HepG2 (cell line): ENCODE measurements around the gene LEPROT. TPM values are rescaled to one million over a fixed set of nuclear protein-coding genes. Genes with fewer than 3 reads are reported as not detected.

ENCODE experiments used
- ATF4 ChIP-seq, 2 experiments: fragments of 450-650 bp in 1 of 2; sonication (generic) in 1 of 2; formaldehyde crosslinking; IDR thresholded peaks; 2 replicates each; pipeline versions ENCODE4 v1.5.0 to v1.8.0; 2020 to 2022; ENCODE audit warnings: mild to moderate bottlenecking in 1 of 2, missing genetic modification reagents in 1 of 2
- E2F2 ChIP-seq: sonication (generic); formaldehyde crosslinking; IDR thresholded peaks from 2 replicates; pipeline ENCODE4 v1.4.0; 2020; ENCODE audit warnings: missing genetic modification reagents, borderline replicate concordance
- EP300 ChIP-seq, 3 experiments: sonication (generic) in 1 of 3; formaldehyde crosslinking in 1 of 3; IDR thresholded peaks; 2 replicates each; pipeline versions ENCODE4 v1.5.1 to v1.6.1; 2011 to 2020; ENCODE audit warnings: low read depth in 2 of 3, low read length in 2 of 3, borderline replicate concordance in 1 of 3, improper control_type of control experiment in 1 of 3, mild to moderate bottlenecking in 1 of 3, missing genetic modification reagents in 1 of 3, moderate library complexity in 1 of 3
- FOXA3 ChIP-seq: IDR thresholded peaks from 2 replicates; pipeline ENCODE4 v1.6.1; 2016; ENCODE audit warnings: missing genetic modification reagents, missing compliant biosample characterization
- GATAD2A ChIP-seq: IDR thresholded peaks from 2 replicates; pipeline ENCODE4 v1.6.1; 2016
- HNF4A ChIP-seq: sonication (generic); formaldehyde crosslinking; IDR thresholded peaks from 2 replicates; pipeline ENCODE4 v1.4.0; 2020; ENCODE audit warnings: missing genetic modification reagents
- MED13 ChIP-seq: sonication (generic); formaldehyde crosslinking; IDR thresholded peaks from 2 replicates; pipeline ENCODE4 v1.5.0; 2020; ENCODE audit warnings: missing genetic modification reagents
- NR2C2 ChIP-seq: sonication (generic); formaldehyde crosslinking; IDR thresholded peaks from 2 replicates; pipeline ENCODE4 v1.4.0; 2020; ENCODE audit warnings: missing genetic modification reagents, mild to moderate bottlenecking, moderate library complexity, borderline replicate concordance
- NR2F1 ChIP-seq, 2 experiments: fragments of 450-650 bp in 1 of 2; formaldehyde crosslinking in 1 of 2; IDR thresholded peaks; 2 replicates each; pipeline versions ENCODE4 v1.5.0 to v1.6.1; 2016 to 2020; ENCODE audit warnings: mild to moderate bottlenecking in 1 of 2, missing compliant biosample characterization in 1 of 2, missing genetic modification reagents in 1 of 2, moderate library complexity in 1 of 2
- PAWR ChIP-seq: sonication (generic); formaldehyde crosslinking; IDR thresholded peaks from 2 replicates; pipeline ENCODE4 v1.4.0; 2020; ENCODE audit warnings: missing genetic modification reagents, mild to moderate bottlenecking, borderline replicate concordance
- PAXIP1 ChIP-seq: sonication (generic); formaldehyde crosslinking; conservative IDR thresholded peaks from 2 replicates; pipeline ENCODE4 v1.4.0; 2020; ENCODE audit warnings: mild to moderate bottlenecking, missing genetic modification reagents, moderate library complexity
- SETDB1 ChIP-seq: sonication (generic); formaldehyde crosslinking; IDR thresholded peaks from 2 replicates; pipeline ENCODE4 v1.5.1; 2020; ENCODE audit warnings: missing genetic modification reagents, mild to moderate bottlenecking, borderline replicate concordance
- SP140L ChIP-seq: sonication (generic); formaldehyde crosslinking; IDR thresholded peaks from 2 replicates; pipeline ENCODE4 v1.4.0; 2020; ENCODE audit warnings: missing genetic modification reagents, borderline replicate concordance
- ZMYM2 ChIP-seq: sonication (generic); formaldehyde crosslinking; IDR thresholded peaks from 2 replicates; pipeline ENCODE4 v1.8.0; 2022; ENCODE audit warnings: mild to moderate bottlenecking, missing genetic modification reagents
- ZNF367 ChIP-seq: sonication (generic); formaldehyde crosslinking; IDR thresholded peaks from 2 replicates; pipeline ENCODE4 v1.4.0; 2020; ENCODE audit warnings: missing genetic modification reagents, borderline replicate concordance
- ZNF382 ChIP-seq: sonication (generic); formaldehyde crosslinking; IDR thresholded peaks from 2 replicates; pipeline ENCODE4 v1.5.0; 2020; ENCODE audit warnings: missing genetic modification reagents, mild to moderate bottlenecking, borderline replicate concordance
- ZNF512 ChIP-seq: sonication (generic); formaldehyde crosslinking; IDR thresholded peaks from 2 replicates; pipeline ENCODE4 v1.4.0; 2020; ENCODE audit warnings: mild to moderate bottlenecking, missing genetic modification reagents
- ZNF713 ChIP-seq: sonication (generic); formaldehyde crosslinking; IDR thresholded peaks from 2 replicates; pipeline ENCODE4 v1.4.0; 2020; ENCODE audit warnings: mild to moderate bottlenecking, missing genetic modification reagents
- ZNF792 ChIP-seq: IDR thresholded peaks from 2 replicates; pipeline ENCODE4 v1.6.1; 2016
- ZXDC ChIP-seq: sonication (generic); formaldehyde crosslinking; IDR thresholded peaks from 2 replicates; pipeline ENCODE4 v1.5.0; 2020; ENCODE audit warnings: mild to moderate bottlenecking, missing genetic modification reagents
- polyA plus RNA-seq, 8 experiments: library from polyadenylated mRNA; depleted of rRNA in 3 of 8; stranded (reverse) in 7 of 8; unstranded in 1 of 8; fragments of >200 nt; fragmentation: Illumina TruSeq in 4 of 8; extraction: Trizol in 4 of 8; gene quantifications; 2 replicates each; pipeline versions ENCODE4 v1.2.1 to v1.2.3, GENCODE V29; 2011 to 2016; ENCODE audit warnings: low read depth in 4 of 8, missing spikeins in 1 of 8, mixed read lengths in 1 of 8; ENCODE audit not compliant: insufficient read depth in 1 of 8
- total RNA-seq, 5 experiments: library from RNA; depleted of rRNA; stranded (reverse); fragments of >200 nt; fragmentation: Illumina TruSeq; extraction: Trizol; gene quantifications; 2 replicates each; pipeline ENCODE4 v1.2.3, GENCODE V29; 2016; ENCODE audit warnings: low read depth in 1 of 5

The LEPROT gene
- total and polyA plus RNA-seq, 2 of the 13 experiments (the other 11 are each of a cell fraction or from before 2014, with no cell fraction given) = 36.8 to 51.4 TPM

- peak; percentile 51; the same call in 1 of the 2 replicates for TF ChIP-seq PAXIP1 (CRISPR knock-in tag)
- no peak for TF ChIP-seq PAWR
- peak; percentile 84 for TF ChIP-seq HNF4A
- no peak for TF ChIP-seq ZNF382 (CRISPR knock-in tag)
- no peak for TF ChIP-seq NR2C2 (CRISPR knock-in tag)
- no peak for TF ChIP-seq ZNF792 (CRISPR knock-in tag)
- peak; percentile 60 for TF ChIP-seq GATAD2A
- peak in 1 of 2 experiments; percentile 52; a peak in 2 of 4 replicates for TF ChIP-seq EP300 (IDR thresholded peaks at IDR 0.05; ENCODE audit: low read depth in 2 of 2, low read length in 2 of 2)
- TF ChIP-seq EP300 (CRISPR knock-in tag; IDR thresholded peaks at IDR 0.05; ENCODE audit: borderline replicate concordance) = no peak
- peak; percentile 72; the same call in 1 of the 2 replicates for TF ChIP-seq ZMYM2 (CRISPR knock-in tag)
- TF ChIP-seq ZNF512 (CRISPR knock-in tag) = no peak
- TF ChIP-seq FOXA3 (CRISPR knock-in tag) = 0 out of 2 replicates have a peak, but pooled peaks have one; percentile 24
- TF ChIP-seq ZXDC (CRISPR knock-in tag) = no peak
- no peak for TF ChIP-seq ATF4 (CRISPR knock-in tag; IDR thresholded peaks at IDR 0.05)
- TF ChIP-seq NR2F1 (CRISPR knock-in tag; IDR thresholded peaks at IDR 0.05) = 0 out of 4 replicates have a peak, but pooled peaks of 1 of the 2 experiments have one; percentile 35
- no peak for TF ChIP-seq SP140L (CRISPR knock-in tag)
- TF ChIP-seq MED13 (CRISPR knock-in tag) = no peak
- no peak for TF ChIP-seq E2F2 (CRISPR knock-in tag)
- TF ChIP-seq ZNF367 (CRISPR knock-in tag) = no peak
- TF ChIP-seq ZNF713 (CRISPR knock-in tag) = no peak
- no peak for TF ChIP-seq SETDB1 (CRISPR knock-in tag)
These were observed 12.6 kb upstream of the LEPROT start (continued) for GRCh38 chr1:65407877-65408276.
